Duodenal mucosa (tissue), 2 donors: ENCODE measurements around the gene SEC14L5.

Source experiments
- H3K27ac ChIP-seq: one replicate; pipeline ENCODE4 v1.7.0; 2013; ENCODE audit warnings: low read depth, low read length
- H3K27me3 ChIP-seq, 2 donors: one replicate each; pipeline ENCODE4 v1.7.0; 2013; ENCODE audit warnings: low read length in 2 of 2, control low read depth in 1 of 2; ENCODE audit not compliant: insufficient read depth in 2 of 2, control insufficient read depth in 1 of 2
- H3K36me3 ChIP-seq, 2 donors: one replicate each; pipeline ENCODE4 v1.7.0; 2013; ENCODE audit warnings: low read length in 2 of 2, control low read depth in 1 of 2; ENCODE audit not compliant: insufficient read depth in 2 of 2, control insufficient read depth in 1 of 2
- H3K4me1 ChIP-seq, 2 donors: one replicate each; pipeline ENCODE4 v1.7.0; 2013; ENCODE audit warnings: low read length in 2 of 2, control low read depth in 1 of 2; ENCODE audit not compliant: insufficient read depth in 2 of 2, control insufficient read depth in 1 of 2
- H3K4me3 ChIP-seq, 2 donors: one replicate each; pipeline ENCODE4 v1.7.0; 2013; ENCODE audit warnings: low read length in 2 of 2, low read depth in 1 of 2
- H3K9ac ChIP-seq, 2 donors: one replicate each; pipeline ENCODE4 v1.7.0; 2013; ENCODE audit warnings: low read length in 2 of 2, low read depth in 1 of 2
- H3K9me3 ChIP-seq, 2 donors: one replicate each; pipeline ENCODE4 v1.7.0; 2013; ENCODE audit warnings: low read length in 2 of 2, control low read depth in 1 of 2; ENCODE audit not compliant: control insufficient read depth in 1 of 2

The SEC14L5 gene

GRCh38 chr16:5008311-5008731 lies 50.2 kb downstream of the SEC14L5 start:
- Histone ChIP-seq H3K36me3 (no peaks in the 10 kb centered on the region), H3K27me3 (no peaks in the 10 kb centered on the region), H3K4me1 (no peaks in the 10 kb centered on the region), H3K9me3 (no peaks in the 10 kb centered on the region), H3K9ac (no peak overlapping the region), H3K27ac (no peak overlapping the region), H3K4me3 (no peak overlapping the region)

- no peaks in the 10 kb centered on the region for H3K9me3 ChIP-seq
- no peaks in the 10 kb centered on the region for H3K36me3 ChIP-seq
- no peak overlapping the region for H3K9ac ChIP-seq
- H3K4me3 ChIP-seq, result no peak overlapping the region
- H3K4me1 ChIP-seq, result no peaks in the 10 kb centered on the region
- H3K27me3 ChIP-seq, result no peaks in the 10 kb centered on the region
- no peak overlapping the region for H3K27ac ChIP-seq
Observed at GRCh38 chr16:5010576-5011329, 52.6 kb downstream of the SEC14L5 start.

- Histone ChIP-seq H3K27me3 (no peaks in the 10 kb centered on the region), H3K9ac (no peak overlapping the region), H3K4me3 (no peak overlapping the region), H3K4me1 (no peaks in the 10 kb centered on the region), H3K27ac (no peak overlapping the region), H3K9me3 (no peaks in the 10 kb centered on the region), H3K36me3 (no peaks in the 10 kb centered on the region)
Observed at GRCh38 chr16:5011637-5012036, 53.5 kb downstream of the SEC14L5 start.

GRCh38 chr16:5012887-5013286 lies 54.8 kb downstream of the SEC14L5 start:
- H3K4me1 ChIP-seq, result no peaks in the 10 kb centered on the region
- no peak overlapping the region for H3K4me3 ChIP-seq
- no peak overlapping the region for H3K9ac ChIP-seq
- H3K36me3 ChIP-seq, result no peaks in the 10 kb centered on the region
- no peaks in the 10 kb centered on the region for H3K9me3 ChIP-seq
- no peaks in the 10 kb centered on the region for H3K27me3 ChIP-seq
- H3K27ac ChIP-seq, result no peak overlapping the region

- no peaks in the 10 kb centered on the region for H3K36me3 ChIP-seq
- no peak overlapping the region for H3K9ac ChIP-seq
- no peaks in the 10 kb centered on the region for H3K4me1 ChIP-seq
- H3K27ac ChIP-seq, result no peak overlapping the region
- H3K9me3 ChIP-seq, result no peaks in the 10 kb centered on the region
- no peak overlapping the region for H3K4me3 ChIP-seq
- no peaks in the 10 kb centered on the region for H3K27me3 ChIP-seq
Observed at GRCh38 chr16:5015351-5015750, 57.2 kb downstream of the SEC14L5 start.

- H3K27me3 ChIP-seq, result no peaks in the 10 kb centered on the region
- no peak overlapping the region for H3K27ac ChIP-seq
- no peaks in the 10 kb centered on the region for H3K9me3 ChIP-seq
- no peak overlapping the region for H3K4me3 ChIP-seq
- no peaks in the 10 kb centered on the region for H3K36me3 ChIP-seq
- no peak overlapping the region for H3K9ac ChIP-seq
- no peaks in the 10 kb centered on the region for H3K4me1 ChIP-seq
Observed at GRCh38 chr16:5015887-5016286, 57.8 kb downstream of the SEC14L5 start.

GRCh38 chr16:5016967-5017677 lies 59.0 kb downstream of the SEC14L5 start:
- no peak overlapping the region for H3K27ac ChIP-seq
- no peak overlapping the region for H3K4me3 ChIP-seq
- no peaks in the 10 kb centered on the region for H3K27me3 ChIP-seq
- no peaks in the 10 kb centered on the region for H3K36me3 ChIP-seq
- no peaks in the 10 kb centered on the region for H3K9me3 ChIP-seq
- H3K9ac ChIP-seq, result no peak overlapping the region
- H3K4me1 ChIP-seq, result no peaks in the 10 kb centered on the region

GRCh38 chr16:5017678-5017969 lies 59.5 kb downstream of the SEC14L5 start:
- H3K36me3 ChIP-seq, result no peaks in the 10 kb centered on the region
- H3K27me3 ChIP-seq, result no peaks in the 10 kb centered on the region
- no peak overlapping the region for H3K27ac ChIP-seq
- no peaks in the 10 kb centered on the region for H3K9me3 ChIP-seq
- no peak overlapping the region for H3K9ac ChIP-seq
- peaks cover 0 to under 1% of the 10 kb centered on the region in 2 donors for H3K4me1 ChIP-seq
- no peak overlapping the region for H3K4me3 ChIP-seq

GRCh38 chr16:5018793-5019192 lies 60.7 kb downstream of the SEC14L5 start:
- peaks cover 0 to 4% of the 10 kb centered on the region in 2 donors for H3K4me1 ChIP-seq
- H3K36me3 ChIP-seq, result no peaks in the 10 kb centered on the region
- H3K9me3 ChIP-seq, result no peaks in the 10 kb centered on the region
- no peak overlapping the region for H3K4me3 ChIP-seq
- H3K27ac ChIP-seq, result no peak overlapping the region
- H3K27me3 ChIP-seq, result no peaks in the 10 kb centered on the region
- no peak overlapping the region for H3K9ac ChIP-seq

- no peaks in the 10 kb centered on the region for H3K36me3 ChIP-seq
- no peaks in the 10 kb centered on the region for H3K27me3 ChIP-seq
- H3K4me3 ChIP-seq, result no peak overlapping the region
- no peaks in the 10 kb centered on the region for H3K9me3 ChIP-seq
- H3K4me1 ChIP-seq, result peaks cover 4 to 5% of the 10 kb centered on the region in 2 donors
- no peak overlapping the region for H3K27ac ChIP-seq
- H3K9ac ChIP-seq, result no peak overlapping the region
Observed at GRCh38 chr16:5019775-5020174, 61.6 kb downstream of the SEC14L5 start.
